Ishikawa (cell line): ENCODE data around the gene FCHO1.

Experiments
- CEBPB ChIP-seq: IDR thresholded peaks from 2 replicates; pipeline ENCODE4 v1.6.1; 2012
- CREB1 ChIP-seq: IDR thresholded peaks from 2 replicates; pipeline ENCODE4 v1.6.1; 2012; ENCODE audit warnings: low read depth
- EP300 ChIP-seq: IDR thresholded peaks from 2 replicates; pipeline ENCODE4 v1.6.1; 2012; ENCODE audit warnings: borderline replicate concordance
- FOXM1 ChIP-seq: IDR thresholded peaks from 2 replicates; pipeline ENCODE4 v1.6.1; 2012; ENCODE audit warnings: low read depth, borderline replicate concordance
- MAX ChIP-seq: IDR thresholded peaks from 2 replicates; pipeline ENCODE4 v1.6.1; 2012
- NFIC ChIP-seq: IDR thresholded peaks from 2 replicates; pipeline ENCODE4 v1.6.1; 2012
- RAD21 ChIP-seq: IDR thresholded peaks from 2 replicates; pipeline ENCODE4 v1.6.1; 2012; ENCODE audit warnings: low read depth
- REST ChIP-seq: IDR thresholded peaks from 2 replicates; pipeline ENCODE4 v1.6.1; 2012; ENCODE audit warnings: low read depth, mild to moderate bottlenecking
- TAF1 ChIP-seq: IDR thresholded peaks from 2 replicates; pipeline ENCODE4 v1.6.1; 2012; ENCODE audit warnings: low read depth, mild to moderate bottlenecking
- TCF12 ChIP-seq: IDR thresholded peaks from 2 replicates; pipeline ENCODE4 v1.6.1; 2012; ENCODE audit warnings: low read depth
- TEAD4 ChIP-seq: IDR thresholded peaks from 2 replicates; pipeline ENCODE4 v1.6.1; 2012
- YY1 ChIP-seq: IDR thresholded peaks from 2 replicates; pipeline ENCODE4 v1.6.1; 2012; ENCODE audit warnings: low read depth
- ZBTB7A ChIP-seq: IDR thresholded peaks from 2 replicates; pipeline ENCODE4 v1.6.1; 2012; ENCODE audit warnings: low read depth

DNA sequence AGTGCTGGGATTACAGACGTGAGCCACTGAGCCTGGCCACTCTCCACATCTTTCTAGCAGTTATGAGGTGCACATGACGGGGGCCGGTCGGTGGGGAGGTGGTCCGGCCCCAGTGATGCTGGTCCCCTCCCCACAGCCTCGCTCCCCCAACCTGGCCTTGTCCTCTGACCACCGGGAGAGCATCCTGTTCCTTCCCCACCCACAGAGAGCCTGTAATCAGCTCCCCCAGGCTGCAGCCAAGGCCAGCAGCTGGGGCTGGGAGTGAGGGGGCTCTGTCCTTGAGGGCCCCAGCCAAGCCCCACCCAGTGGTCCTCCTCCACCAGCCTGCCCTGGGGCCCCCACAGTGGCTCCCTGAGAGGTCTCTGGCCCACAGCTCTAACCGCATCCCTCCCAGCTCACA, 73.1 kb downstream of the FCHO1 start:
- no peak for TF ChIP-seq EP300
- no peak for TF ChIP-seq RAD21
- no peak for TF ChIP-seq ZBTB7A
- no peak for TF ChIP-seq TEAD4
- TF ChIP-seq MAX = no peak
- TF ChIP-seq TAF1 = no peak
- no peak for TF ChIP-seq CEBPB
- no peak for TF ChIP-seq YY1
- no peak for TF ChIP-seq REST
- TF ChIP-seq FOXM1 = no peak
- no peak for TF ChIP-seq CREB1
- TF ChIP-seq NFIC = no peak
- no peak for TF ChIP-seq TCF12
